GM18907 (cell line): ENCODE data around the gene UNKL.

ENCODE experiments used
- ATAC-seq: cut with Tn5 transposase; IDR thresholded peaks from one replicate; pipeline ENCODE4 v1.9.1; 2021; ENCODE audit warnings: mild to moderate bottlenecking, moderate library complexity; ENCODE audit not compliant: unreplicated experiment

The UNKL gene

DNA sequence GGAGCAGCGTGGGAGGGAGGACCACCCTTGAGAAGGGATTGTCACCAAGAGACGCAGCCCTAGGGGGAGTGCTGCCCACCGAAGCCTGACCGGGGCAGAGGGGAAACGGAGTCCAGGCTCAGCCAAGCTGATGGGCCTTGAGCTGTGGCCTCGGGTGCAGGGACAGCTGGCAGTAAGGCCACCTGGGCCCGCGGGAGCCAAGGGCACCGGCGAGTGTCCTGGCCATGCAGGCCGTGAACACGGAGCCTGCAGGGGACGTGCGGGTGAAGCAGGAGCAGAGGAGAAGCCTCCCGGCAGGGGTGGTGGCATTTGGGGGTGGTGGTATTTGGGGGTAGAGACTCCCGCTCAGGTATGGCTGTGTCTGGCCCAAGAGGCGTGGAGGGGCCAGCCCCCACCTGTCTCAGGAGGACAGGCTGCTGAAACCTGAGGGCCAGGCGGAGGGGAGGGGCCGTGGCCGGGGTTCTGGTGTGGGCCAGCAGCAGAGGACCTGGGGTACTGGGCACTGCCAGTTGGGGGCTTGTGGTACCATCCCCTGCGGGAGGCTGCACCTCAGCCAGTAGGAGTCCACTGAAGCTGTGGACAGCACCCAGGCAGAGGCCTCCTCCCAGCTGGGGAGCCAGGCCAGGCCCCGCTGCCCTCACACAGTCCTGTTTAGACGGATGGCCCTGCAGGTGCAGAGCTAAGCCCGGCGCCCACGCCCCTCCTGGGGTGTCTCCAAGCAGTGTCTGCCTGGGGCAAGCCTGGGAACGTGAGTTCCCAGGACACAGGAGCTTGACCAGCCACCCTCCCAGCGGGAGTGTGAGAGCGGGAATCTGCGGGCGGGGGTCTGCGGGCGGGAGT lies 58.2 kb downstream of the UNKL start:
- ATAC-seq, result no peak

DNA sequence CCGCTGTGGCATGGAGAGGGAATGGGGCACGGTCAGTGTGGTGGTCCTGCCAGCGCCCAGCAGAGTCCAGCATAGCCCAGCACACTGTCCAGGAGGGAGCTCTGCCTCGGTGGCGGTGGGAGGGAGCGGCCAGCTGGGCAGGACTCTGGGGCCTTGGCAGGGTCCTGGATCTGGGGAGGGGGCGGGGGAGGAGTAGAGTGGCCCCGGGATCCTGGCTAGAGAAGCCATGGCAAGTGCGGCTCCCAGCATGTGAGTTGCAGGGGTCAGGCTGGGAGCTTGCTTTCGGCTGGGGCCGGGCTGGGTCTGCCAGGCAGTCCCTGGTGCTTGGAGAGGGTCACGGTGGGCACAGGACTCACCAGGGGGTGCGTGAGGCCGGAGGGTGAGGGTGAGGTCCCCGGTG lies 58.9 kb downstream of the UNKL start:
- ATAC-seq, result no peak

DNA sequence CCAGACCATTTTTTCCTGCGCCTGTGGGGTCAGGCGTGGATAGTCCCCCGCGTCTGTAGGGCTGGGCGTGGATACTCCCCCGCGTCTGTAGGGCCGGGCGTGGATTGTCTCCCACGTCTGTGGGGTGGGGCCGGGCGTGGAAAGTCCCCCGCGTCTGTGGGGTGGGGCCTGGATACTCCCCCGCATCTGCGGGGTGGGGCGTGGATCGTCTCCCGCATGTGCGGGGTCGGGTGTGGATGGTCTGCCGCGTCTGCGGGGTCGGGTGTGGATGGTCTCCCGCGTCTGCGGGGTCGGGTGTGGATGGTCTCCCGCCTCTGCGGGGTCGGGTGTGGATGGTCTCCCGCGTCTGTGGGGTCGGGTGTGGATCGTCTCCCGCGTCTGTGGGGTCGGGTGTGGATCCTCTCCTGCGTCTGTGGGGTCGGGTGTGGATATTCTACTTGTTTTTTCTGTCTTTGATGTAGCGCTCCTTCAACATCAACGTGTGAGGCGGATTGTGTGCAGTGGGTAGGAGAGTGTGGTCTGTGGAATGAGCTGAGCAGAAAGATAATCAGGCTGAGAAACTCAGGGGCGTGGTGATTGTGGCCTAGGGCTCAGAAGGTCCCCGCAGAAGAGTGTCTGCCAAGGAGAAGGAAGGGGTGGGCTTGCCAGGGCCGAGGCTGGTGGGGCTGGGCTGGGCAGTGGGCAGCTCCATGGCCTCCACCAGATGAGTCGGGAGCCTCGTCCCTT lies 59.5 kb downstream of the UNKL start:
- no peak for ATAC-seq

DNA sequence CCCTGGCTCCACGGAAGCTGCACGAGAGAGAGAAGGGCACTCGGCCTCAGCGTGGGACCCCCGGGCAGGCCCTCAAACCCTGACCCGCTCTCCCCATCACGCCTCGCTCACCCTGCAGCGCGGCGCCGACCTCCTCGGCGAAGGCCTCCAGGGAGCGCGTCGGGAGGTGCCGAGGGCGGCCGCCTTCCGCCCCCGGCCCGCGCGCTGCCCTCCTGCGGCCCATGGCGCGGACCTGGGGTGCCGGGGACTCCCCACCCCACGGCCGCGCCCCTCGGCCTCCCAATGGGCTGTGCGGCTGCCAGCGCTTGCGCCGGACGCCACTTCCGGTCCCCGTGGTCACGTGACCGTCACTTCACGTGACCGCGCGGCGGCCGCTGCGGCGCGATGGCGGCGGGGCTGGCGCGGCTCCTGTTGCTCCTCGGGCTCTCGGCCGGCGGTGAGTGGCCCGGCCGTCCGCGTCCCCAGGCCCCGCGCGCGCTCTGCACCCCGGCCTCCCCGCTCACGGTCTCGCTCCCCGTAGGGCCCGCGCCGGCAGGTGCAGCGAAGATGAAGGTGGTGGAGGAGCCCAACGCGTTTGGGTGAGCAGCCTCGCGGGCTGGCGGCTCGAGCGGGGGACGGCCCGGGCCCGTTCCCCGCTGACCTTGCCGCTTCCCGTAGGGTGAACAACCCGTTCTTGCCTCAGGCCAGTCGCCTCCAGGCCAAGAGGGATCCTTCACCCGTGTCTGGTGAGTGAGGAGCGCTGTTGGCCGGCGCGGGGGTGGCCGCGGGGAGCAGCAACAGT lies 62.7 kb downstream of the UNKL start, which contains the start of the genes GNPTG and TSR3:
Gene GNPTG, plus strand, starts transcription at position 350 of the 781 bp plus-strand sequence. Its CDS starts 35 bp downstream, at position 385.
Gene TSR3, minus strand, starts transcription at position 297 of the 781 bp plus-strand sequence. Its CDS starts 74 bp downstream, at position 223.
- ATAC-seq, result peak; percentile 64

DNA sequence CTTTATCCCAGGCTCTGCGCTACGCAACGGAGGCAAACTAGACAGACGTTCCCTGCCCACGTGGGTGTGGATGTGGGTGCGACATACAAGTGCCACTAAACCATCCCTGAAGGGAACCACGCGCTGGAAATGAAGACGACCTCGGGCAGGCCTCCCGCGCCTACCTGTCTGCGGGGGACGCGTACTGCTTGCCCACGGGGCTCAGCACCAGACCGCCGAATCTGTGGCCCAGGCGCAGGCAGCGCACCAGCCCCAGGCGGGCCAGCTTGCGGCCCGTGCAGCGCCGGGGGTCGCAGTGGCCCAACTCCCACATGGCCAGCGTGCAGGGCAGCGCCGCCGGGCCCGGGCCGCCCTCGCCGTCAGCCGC lies 63.3 kb downstream of the UNKL start:
- ATAC-seq, result peak; percentile 18

DNA sequence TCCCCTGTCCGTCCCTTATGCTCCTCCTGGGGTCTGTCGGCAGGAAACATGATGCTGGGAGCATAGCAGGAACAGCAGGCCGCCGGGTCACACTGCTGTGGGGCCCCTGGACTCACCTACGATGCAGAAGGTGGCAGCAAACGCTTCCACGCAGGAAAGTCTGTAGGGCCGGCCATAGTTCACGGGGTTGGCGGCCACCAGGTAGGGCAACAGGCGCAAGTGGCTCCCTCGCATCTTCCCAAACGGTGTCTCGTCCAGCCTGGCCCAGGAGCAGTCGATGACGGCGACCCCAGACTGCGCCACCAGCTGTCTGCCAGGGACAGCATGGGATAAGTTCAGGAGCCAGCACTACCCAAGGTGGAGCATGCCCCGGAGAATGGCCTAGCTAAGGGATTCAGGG lies 63.8 kb downstream of the UNKL start:
- no peak for ATAC-seq

DNA sequence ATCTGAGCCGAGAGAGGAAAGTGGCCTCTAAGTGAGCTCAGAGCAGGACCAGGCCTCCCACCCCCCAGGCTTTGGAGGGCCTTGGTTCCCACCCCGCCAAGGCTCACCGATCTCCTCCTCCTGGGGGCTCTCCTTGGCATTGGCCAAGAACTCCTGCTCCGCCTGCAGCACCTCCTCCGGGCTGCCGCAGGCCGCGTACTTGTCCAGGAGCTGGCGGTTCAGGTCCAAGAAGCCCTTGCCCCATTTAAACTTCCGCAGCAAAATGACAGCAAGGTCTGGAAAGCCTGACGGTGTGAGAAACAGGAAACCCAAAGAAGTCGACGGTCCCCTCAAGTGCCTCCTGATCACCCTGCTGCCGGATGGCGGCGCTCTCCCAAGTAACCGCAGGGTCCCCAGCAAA lies 64.6 kb downstream of the UNKL start:
- no peak for ATAC-seq

DNA sequence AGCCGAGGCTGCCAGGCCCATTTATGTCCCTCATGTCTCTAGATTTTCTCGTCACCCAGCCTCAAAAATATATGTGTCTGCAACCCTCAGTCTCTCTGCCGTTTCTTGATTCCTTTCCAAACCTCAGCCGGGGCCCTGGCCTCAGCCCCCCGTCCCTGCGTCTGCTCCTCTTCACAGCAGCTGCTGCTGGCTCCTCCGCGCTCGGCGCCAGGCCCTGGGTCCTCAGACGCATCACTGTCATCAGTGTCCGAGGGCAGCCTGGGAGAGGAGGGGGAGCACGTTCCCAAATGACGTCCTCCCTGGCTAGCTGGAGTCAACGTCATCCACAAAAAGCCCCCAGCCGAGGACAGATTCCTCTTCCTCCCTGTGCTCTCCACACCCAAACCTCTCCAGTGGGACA lies 65.2 kb downstream of the UNKL start:
- ATAC-seq, result no peak

DNA sequence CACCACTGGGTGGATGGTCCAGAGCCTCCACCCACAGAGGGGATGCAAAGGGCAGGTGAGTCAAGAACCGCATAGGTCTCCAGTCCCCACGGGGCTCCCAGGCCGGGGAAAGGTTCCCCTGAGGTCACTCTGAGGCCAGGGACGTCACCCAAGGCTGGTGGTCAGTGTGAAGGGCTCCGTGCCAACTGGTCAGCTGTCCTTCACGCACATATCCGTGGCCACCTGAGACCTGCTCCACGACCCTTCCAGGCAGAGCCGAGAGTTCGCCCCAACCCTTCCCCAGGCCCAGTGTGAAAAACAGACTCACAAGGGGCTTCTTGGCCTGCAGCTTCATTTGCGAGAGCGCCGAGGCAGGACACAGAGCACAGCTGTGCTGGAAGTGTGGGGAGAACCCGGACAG lies 65.6 kb downstream of the UNKL start:
- no peak for ATAC-seq

DNA sequence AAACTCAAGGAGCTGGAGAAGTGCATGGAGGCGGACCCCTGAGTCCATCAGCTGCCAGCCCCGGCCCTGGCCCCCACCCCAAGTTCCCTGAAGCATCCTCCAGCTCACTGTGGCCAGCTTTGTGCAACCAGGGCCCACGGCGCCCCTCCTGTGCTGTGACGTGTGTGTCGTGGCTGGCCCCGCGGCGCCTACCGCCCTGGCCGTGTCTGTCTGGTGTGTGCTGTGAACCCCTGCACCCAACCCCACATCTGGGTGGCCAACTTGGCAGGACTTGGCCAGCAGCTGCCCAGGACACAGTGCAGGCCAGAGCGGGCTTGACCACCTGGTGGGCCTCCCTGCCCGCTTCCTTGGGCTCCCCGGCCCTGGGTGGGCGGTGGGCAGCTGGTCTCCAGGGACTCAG lies 66.1 kb downstream of the UNKL start:
- no peak for ATAC-seq

DNA sequence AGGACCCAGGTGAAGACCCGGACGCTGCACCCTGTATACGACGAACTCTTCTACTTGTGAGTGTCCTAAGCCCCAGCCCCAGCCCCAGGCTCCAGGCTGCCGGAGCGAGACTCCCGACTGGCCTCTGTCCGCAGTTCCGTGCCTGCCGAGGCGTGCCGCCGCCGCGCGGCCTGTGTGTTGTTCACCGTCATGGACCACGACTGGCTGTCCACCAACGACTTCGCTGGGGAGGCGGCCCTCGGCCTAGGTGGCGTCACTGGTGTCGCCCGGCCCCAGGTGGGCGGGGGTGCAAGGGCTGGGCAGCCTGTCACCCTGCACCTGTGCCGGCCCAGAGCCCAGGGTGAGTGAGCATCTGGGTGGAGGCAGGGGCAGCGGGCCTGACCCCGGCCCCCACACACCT lies 66.5 kb downstream of the UNKL start:
- no peak for ATAC-seq

DNA sequence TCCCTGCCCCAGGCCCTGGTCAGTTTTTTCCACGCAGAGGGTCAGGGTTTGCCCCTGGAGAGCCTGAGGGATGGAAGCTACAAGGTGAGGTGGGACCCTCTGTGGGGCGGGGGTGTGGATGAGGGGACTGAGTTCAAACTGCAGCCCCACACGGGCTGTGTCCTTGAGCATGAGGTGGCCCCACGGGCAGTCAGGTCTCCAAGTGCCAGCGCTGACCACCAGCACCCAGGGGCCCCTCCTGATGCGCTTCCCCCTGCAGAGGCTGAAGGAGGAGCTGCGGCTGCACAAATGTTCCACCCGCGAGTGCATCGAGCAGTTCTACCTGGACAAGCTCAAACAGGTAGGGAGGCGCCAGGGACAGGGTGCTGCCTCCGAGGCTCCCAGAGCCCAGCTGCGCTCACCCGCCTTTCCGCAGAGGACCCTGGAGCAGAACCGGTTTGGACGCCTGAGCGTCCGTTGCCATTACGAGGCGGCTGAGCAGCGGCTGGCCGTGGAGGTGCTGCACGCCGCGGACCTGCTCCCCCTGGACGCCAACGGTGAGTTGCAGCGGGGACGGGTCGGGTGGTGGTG lies 67.1 kb downstream of the UNKL start:
- no peak for ATAC-seq

DNA sequence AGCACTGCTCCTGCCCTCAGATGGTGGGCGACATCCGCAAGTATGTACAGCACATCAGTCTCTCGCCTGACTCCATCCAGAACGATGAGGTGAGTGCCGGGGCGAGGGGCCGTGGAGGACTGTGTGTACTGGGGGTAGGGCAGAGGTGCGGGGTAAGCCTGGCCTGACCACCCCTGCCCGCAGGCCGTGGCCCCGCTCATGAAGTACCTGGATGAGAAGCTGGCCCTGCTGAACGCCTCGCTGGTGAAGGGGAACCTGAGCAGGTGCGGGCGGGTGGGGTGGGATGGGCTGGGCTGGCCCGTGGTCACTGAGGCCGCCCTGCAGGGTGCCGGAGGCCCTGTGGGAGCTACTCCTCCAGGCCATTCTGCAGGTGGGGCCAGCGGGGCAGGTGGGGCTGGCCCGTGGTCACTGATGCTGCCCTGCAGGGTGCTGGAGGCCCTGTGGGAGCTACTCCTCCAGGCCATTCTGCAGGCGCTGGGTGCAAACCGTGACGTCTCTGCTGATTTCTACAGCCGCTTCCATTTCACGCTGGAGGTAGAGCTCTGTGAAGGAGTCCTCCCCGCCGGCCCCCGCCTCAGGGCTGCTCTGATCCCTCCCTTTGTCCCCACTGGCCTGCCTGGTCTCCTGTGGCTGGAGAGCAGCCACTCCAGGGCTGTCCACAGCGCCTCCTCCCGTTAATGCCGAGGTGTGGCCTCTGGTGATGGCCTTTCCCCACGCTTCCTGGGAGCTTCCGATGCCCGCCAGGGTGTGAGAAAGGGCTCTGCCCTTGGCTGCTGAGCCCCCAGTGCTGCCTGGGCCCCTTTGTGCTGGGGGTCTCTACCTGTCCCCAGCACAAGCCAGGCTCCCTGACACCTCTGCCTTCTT lies 67.8 kb downstream of the UNKL start:
- no peak for ATAC-seq

DNA sequence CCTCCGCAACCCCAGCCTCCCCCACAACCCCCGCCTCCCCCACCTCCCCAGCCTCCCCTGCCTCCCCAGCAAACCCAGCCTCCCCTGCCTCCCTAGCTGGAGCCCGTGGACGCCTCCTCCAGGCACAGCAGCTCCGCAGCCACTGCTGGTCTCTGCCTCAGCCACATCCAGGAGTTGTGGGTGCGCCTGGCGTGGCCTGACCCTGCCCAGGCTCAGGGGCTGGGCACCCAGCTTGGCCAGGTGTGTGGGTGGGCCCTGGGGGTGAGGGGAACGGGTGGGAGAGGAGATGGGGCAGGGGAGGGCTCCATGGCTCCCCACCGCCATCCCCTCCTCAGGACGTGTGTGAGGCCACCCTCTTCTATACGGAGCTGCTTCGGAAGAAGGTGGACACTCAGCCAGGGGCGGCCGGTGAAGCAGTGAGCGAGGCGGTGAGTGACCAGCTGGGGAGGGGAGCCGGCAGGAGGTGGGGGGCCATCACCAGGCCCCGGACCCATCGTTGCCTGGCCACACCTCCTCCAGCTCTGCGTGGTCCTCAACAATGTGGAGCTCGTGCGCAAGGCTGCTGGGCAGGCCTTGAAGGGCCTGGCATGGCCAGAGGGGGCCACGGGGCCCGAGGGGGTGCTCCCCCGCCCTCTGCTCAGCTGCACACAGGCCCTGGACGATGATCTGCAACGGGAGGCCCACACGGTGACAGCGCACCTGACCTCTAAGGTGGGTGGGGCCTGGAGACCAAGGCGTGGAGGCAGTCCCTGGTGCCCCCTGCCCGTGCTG lies 68.7 kb downstream of the UNKL start:
- ATAC-seq, result no peak

DNA sequence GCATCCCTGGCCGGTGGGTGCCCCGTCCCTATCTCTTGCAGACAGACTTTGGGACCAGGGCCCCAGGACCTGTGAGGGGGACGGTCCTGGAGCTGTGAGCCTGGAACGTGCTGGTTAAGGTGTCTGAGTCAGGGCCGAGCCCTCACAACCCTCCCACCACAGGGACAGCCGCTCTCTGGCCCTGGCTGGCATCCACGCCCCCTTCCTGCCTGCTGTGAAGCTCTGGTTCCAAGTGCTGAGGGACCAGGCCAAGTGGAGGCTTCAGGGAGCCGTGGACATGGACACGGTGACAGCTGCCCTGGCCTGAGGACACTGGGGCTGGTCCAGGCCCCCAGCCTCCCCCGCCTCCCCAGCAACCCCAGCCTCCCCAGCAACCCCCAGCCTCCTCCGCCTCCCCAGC lies 69.4 kb downstream of the UNKL start:
- ATAC-seq, result no peak

DNA sequence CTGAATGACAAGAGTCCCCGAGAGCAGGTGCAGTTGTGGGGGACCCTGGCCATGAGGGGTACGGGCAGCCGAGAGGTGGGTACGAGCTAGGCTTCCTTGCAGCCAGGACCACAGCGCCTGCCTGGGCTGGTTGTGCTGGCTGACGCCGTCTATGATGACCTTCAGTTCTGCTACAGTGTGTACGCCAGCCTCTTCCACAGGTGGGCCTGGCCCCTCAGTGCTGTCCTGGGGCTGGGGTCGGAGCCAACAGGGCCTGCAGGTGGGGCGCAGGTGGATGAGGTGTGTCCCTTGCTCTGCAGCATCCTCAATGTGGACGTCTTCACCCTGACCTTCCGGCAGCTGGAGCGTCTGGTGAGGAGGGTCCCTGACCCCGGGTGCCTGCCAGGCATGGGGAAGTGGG lies 70.0 kb downstream of the UNKL start:
- no peak for ATAC-seq

DNA sequence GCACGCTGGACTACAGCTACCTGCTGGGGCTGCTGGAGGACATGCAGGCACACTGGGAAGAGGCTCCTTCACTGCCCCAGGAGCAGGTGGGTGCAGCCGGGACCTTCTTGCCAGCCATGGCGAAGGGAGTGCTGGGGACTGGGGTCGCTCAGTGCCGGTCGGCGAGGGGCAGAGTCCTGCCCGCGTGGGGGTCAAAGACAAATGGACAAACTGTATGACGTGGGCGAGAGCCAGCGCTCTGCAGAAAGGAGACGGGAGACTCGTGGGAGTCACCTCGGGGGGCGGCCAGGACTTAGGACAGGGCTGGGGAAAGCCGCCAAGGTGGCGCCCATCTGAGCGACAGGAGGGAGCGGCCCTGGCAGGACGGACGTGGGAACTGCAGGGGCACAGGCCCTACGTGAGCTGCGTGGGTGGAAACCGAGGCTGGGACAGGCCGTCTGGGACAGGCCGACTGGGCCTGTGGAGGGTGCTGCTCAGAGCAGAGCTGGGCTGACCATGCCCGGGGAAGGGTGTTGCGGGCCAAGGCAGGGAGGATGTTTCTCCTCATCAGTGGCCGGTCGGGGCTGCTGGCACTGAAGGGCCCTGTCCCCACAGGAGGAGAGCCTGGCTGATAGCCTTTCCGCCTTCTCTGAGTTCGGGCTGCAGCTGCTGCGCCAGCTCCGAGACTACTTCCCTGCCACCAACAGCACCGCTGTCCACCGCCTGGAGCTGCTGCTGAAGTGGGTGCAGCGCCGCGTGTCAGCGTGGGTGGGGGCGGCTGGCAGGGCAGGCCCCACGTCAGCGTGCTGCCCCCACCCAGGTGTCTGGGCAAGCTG lies 70.9 kb downstream of the UNKL start:
- peak; percentile 1 for ATAC-seq
